HFF-Myc (cell line): ENCODE data around the gene GTF2H1.

Experiments used
- DNase-seq: peaks from one replicate; pipeline ENCODE4 v3.0.0-alpha.2; 2011; ENCODE audit warnings: low read depth; ENCODE audit errors: extremely low read depth
- H3K4me3 ChIP-seq: replicated peaks from 2 replicates; pipeline ENCODE4 v1.5.1; 2011; ENCODE audit warnings: low read depth, mild to moderate bottlenecking, control low read depth, low read length
- CTCF ChIP-seq: IDR thresholded peaks from 2 replicates; pipeline ENCODE4 v1.5.1; 2012; ENCODE audit warnings: mild to moderate bottlenecking, low read depth, low read length, control low read depth; ENCODE audit errors: missing control alignments

GTF2H1 gene

GRCh38 chr11:18361154-18361553 is 38.8 kb downstream of the GTF2H1 start:
- no peak for TF ChIP-seq CTCF
- no peak overlapping the region for H3K4me3 ChIP-seq
- DNase-seq: no peak

GRCh38 chr11:18364495-18365073 is 42.2 kb downstream of the GTF2H1 start:
- H3K4me3 ChIP-seq: no peak overlapping the region
- no peak for DNase-seq
- no peak for TF ChIP-seq CTCF

- no peak for DNase-seq
- H3K4me3 ChIP-seq: no peak overlapping the region
Measured at GRCh38 chr11:18365741-18366140, 43.4 kb downstream of the GTF2H1 start.

GRCh38 chr11:18366286-18366685 is 43.9 kb downstream of the GTF2H1 start:
- no peak for DNase-seq
- TF ChIP-seq CTCF: no peak
- no peak overlapping the region for H3K4me3 ChIP-seq

More at GRCh38 chr11:18365741-18366140, 43.4 kb downstream of the GTF2H1 start:
- no peak for TF ChIP-seq CTCF

GRCh38 chr11:18367431-18367830 is 45.1 kb downstream of the GTF2H1 start:
- no peak for TF ChIP-seq CTCF
- DNase-seq: no peak
- H3K4me3 ChIP-seq: no peak overlapping the region

GRCh38 chr11:18368221-18368620 is 45.9 kb downstream of the GTF2H1 start:
- no peak for DNase-seq
- TF ChIP-seq CTCF: no peak
- H3K4me3 ChIP-seq: no peak overlapping the region

- TF ChIP-seq CTCF: no peak
- H3K4me3 ChIP-seq: no peak overlapping the region
- DNase-seq: no peak
Measured at GRCh38 chr11:18369398-18369797, 47.0 kb downstream of the GTF2H1 start.
